ENCODE measurements around the gene NTN1.

Gene NTN1

DNA sequence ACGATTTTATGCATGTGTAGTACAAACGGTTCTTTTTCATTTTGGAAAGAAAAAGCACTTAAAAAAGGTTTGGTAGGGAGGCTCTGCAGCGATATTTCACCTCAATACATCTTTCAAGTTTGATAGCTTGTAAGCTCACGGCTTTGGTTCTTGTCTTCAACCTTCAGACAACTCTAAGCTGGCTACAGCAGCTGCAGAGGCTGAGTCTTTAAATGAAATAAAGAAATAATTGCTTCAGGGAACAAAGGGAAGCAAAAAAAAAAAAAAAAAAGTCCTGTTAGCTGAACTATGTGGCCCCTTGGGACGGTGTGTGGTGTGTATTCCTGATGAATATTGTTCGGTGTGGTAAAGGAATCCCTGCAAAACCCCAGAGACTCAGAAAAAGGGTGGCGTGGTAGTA lies 265.1 kb downstream of the NTN1 start:
- no peak for DNase-seq

DNA sequence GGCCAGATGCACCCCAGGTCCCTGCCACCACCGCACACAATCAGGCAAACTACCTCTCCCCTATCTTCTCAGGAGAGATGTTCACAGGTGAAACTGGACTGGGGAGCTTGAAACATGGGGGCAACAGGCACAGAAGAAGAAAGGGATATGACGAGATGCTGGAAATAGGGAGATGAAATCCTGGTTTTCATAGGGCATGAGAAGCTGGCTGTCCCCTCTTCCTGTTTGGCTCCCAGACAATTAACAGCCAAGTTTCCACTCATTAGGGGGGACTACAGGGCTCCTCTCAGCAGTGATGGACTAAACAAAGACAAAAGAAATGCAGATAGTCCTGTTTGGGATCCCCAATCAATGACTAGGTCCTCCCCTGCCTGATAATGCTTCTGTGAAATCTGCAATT lies 266.0 kb downstream of the NTN1 start:
- no peak for DNase-seq

DNA sequence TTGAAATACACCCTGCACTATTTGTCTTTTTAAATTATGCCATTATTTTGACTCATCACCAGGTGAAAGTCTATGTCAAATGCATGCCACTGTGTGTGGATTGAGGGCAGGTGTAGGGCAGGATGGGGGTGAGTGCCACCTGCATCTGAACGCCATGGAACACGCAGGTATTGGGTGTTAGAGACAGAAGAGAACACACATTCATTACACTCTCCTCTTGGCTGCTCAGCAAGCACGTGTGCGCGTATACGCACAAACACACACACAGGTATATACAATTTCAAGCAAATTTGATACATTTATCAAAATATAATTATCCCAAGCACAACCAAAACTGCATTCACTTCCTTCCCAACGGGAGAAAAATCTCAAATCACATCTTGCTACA lies 268.9 kb downstream of the NTN1 start:
- DNase-seq, result no peak

DNA sequence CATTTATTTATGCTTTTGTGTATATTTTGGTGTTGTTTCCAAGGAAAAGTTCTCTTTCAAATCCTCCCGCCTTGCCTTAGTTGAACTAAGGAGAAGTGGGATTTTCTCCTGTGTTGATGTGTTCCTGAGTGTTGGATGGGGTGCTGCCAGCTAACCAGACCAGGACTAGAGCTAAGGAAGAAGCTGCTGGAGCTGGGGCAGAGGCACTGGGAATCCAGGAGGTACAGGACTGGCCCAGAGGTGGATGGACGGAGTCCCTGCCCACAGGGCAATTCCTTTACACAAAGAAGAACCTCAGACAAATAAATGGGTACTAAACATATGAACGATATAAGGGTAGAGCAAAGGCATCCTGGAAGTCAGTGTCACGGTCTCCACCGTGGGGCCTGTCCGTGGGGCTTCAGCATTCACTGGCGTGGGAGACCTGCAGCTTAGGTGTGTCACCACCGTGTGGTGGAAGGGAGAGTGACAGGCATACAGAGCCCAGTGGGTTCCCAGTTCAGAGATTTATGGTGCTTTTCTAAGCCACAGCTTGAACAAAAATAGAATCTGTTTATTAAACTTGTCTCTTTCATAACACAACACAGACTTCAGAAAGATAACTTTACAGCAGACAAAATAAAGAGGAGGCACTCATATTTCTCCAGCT lies 270.7 kb downstream of the NTN1 start:
- DNase-seq, result peak; percentile 6

DNA sequence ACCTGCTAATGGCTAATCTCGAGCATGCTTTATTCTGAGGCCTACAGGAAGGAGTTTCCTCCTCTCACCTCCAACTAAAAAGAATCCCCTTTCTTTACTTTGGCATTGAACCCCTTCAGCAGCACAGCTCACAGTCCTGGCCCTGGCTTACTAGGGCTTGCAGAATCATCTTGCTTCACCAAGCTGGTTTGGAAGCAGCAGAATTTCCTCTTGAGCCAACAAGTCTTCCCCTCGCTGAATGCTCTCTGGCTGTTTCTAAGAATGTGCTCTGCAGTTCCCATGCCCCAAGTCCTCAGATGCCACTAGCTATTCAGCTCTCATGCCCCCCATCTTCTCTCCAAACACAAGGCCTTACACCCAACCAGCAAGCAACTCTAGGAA lies 271.2 kb downstream of the NTN1 start:
- DNase-seq, result no peak
